Measurements from ENCODE around the gene SLC44A3. TPM values are rescaled to one million over a fixed set of nuclear protein-coding genes. Genes with fewer than 3 reads are reported as not detected.

The SLC44A3 gene
- total RNA-seq, 1 donor from 2014 or later: not detected

DNA sequence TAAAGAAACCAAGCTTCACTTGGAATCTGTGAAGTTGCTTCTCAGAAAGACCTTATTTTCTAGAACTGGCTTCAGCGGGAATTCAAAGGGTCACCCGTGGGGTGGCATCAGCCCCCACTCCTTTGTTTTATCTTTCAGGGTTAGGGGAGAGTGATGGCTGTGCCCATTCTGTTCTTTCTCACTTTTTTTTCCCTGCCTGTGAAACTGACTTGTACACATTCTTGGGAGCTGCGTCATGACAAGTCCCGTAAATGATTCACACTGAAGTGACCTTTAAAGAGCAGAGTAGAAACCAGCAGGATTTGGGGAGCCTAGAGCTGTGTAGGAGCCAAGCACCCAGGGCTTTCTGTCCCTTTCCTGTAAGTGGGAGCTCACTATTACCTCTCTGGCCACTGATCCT is 43.8 kb downstream of the SLC44A3 start:
- Mint-ChIP-seq H3K4me3 (no peak overlapping the region), H3K36me3 (ENCODE audit: low read depth) (no peaks in the 10 kb centered on the region), H3K9me3 (no peaks in the 10 kb centered on the region), H3K27ac (no peak overlapping the region), H3K4me1 (no peaks in the 10 kb centered on the region), H3K27me3 (peaks cover 10% of the 10 kb centered on the region)
- CTCF ChIA-PET: interaction anchor here (0.6 to 1.6 kb wide), 2 partner anchors 177 to 192 kb away, joined by 3 to 4 read pairs; no protein-coding TSS in a partner anchor
- ATAC-seq (ENCODE audit: low read depth) (no peak), DNase-seq (no peak)
- POLR2A ChIA-PET: no interaction called here
- TF ChIP-seq, protein P1, sequence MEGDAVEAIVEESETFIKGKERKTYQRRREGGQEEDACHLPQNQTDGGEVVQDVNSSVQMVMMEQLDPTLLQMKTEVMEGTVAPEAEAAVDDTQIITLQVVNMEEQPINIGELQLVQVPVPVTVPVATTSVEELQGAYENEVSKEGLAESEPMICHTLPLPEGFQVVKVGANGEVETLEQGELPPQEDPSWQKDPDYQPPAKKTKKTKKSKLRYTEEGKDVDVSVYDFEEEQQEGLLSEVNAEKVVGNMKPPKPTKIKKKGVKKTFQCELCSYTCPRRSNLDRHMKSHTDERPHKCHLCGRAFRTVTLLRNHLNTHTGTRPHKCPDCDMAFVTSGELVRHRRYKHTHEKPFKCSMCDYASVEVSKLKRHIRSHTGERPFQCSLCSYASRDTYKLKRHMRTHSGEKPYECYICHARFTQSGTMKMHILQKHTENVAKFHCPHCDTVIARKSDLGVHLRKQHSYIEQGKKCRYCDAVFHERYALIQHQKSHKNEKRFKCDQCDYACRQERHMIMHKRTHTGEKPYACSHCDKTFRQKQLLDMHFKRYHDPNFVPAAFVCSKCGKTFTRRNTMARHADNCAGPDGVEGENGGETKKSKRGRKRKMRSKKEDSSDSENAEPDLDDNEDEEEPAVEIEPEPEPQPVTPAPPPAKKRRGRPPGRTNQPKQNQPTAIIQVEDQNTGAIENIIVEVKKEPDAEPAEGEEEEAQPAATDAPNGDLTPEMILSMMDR (IDR thresholded peaks at IDR 0.05): no peak
- intact Hi-C loops (cut with micrococcal nuclease): no loop called here

DNA sequence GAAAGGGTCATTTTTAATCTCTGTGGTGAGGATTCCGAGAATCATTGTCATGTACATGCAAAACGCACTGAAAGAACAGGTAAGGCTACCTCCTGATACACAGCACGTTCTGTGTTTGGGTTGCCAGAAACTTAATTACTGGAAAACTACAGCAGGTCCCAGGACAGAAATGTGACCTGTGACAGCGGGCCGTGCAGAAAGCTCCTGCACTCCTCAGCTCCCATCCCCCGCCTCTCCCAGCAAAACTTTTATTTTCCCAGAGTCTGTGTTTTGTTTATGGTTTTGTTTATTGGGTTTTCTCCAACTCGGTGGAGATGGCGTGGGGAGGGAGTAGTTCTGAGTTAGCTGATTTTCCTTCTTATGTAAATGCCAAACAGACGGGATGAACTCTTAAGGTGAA is 44.7 kb downstream of the SLC44A3 start:
- ATAC-seq (ENCODE audit: low read depth): no peak
- no peaks in the 10 kb centered on the region for H3K4me1 Mint-ChIP-seq
- TF ChIP-seq, protein P1 (IDR thresholded peaks at IDR 0.05): no peak
- no peak overlapping the region for H3K27ac Mint-ChIP-seq
- no peaks in the 10 kb centered on the region for H3K9me3 Mint-ChIP-seq
- POLR2A ChIA-PET: no interaction called here
- no peak for DNase-seq
- H3K36me3 Mint-ChIP-seq (ENCODE audit: low read depth): no peaks in the 10 kb centered on the region
- intact Hi-C loops (cut with micrococcal nuclease): no loop called here
- no peak overlapping the region for H3K4me3 Mint-ChIP-seq
- peaks cover 7% of the 10 kb centered on the region for H3K27me3 Mint-ChIP-seq
- CTCF ChIA-PET: interaction anchor here (1.4 kb wide), 1 partner anchor 11 kb away, joined by 6 read pairs; no protein-coding TSS in a partner anchor

DNA sequence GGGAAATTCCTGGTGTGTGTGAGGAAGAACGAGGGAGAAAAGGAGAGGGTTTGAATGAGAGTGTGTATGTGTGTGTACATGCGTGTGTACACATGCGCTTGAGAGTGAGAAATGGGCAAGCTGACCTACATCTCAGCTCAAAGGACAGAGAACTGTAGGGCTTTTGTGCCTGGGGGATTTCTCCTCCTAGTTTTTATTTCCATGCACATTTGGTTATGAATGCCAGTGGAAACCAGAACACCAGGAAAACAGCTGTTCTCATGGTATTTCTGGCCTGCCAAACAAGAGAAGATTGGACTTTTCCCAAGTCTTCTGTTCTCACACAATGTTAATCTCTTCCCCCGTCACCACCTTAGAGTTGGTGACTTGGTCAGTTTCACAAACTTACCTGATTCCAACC is 45.2 kb downstream of the SLC44A3 start:
- H3K27me3 Mint-ChIP-seq: peaks cover 7% of the 10 kb centered on the region
- POLR2A ChIA-PET: no interaction called here
- ATAC-seq (ENCODE audit: low read depth): no peak
- no peak overlapping the region for H3K27ac Mint-ChIP-seq
- intact Hi-C loops (cut with micrococcal nuclease): no loop called here
- no peaks in the 10 kb centered on the region for H3K36me3 Mint-ChIP-seq (ENCODE audit: low read depth)
- H3K4me3 Mint-ChIP-seq: no peak overlapping the region
- CTCF ChIA-PET: interaction anchor here (1.4 kb wide), 1 partner anchor 11 kb away, joined by 6 read pairs; no protein-coding TSS in a partner anchor
- H3K4me1 Mint-ChIP-seq: no peaks in the 10 kb centered on the region
- H3K9me3 Mint-ChIP-seq: no peaks in the 10 kb centered on the region
- TF ChIP-seq, protein P1 (IDR thresholded peaks at IDR 0.05): no peak
- DNase-seq: no peak

DNA sequence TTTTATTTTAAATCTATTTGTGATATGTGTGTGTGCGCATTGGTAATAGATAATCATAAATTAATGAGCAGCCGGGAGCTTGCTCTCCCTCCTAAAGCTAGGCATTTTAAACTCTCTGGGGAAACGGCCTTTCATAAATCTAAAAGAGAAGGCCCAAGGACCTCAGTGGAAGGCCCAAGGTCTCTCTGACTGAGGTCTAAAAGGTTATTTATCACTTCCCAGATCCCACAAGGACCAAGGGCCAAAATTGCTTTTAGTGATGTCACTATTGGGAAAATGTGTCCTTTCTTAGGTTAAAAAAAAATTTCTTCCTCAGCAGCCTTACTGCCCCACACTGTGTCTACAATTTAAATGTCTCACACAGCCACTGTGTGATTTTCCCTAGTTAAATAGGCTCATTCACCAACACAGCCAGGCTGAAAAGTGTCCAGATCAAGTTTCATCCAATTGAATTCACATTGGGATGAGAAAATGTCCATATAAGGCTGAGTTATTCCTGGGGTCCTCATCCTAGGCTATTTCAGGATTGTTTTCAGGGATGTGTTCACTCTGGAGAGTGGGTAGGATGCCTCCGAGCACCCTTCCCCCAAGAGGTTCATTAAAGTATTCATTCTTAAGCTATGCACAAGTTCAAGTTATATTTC is 46.1 kb downstream of the SLC44A3 start:
- no peaks in the 10 kb centered on the region for H3K36me3 Mint-ChIP-seq (ENCODE audit: low read depth)
- no peak overlapping the region for H3K27ac Mint-ChIP-seq
- H3K27me3 Mint-ChIP-seq: peaks cover 7% of the 10 kb centered on the region
- CTCF ChIA-PET: interaction anchor here (1.4 kb wide), 1 partner anchor 12 kb away, joined by 6 read pairs; no protein-coding TSS in a partner anchor
- H3K9me3 Mint-ChIP-seq: no peaks in the 10 kb centered on the region
- no peak overlapping the region for H3K4me3 Mint-ChIP-seq
- H3K4me1 Mint-ChIP-seq: no peaks in the 10 kb centered on the region
- POLR2A ChIA-PET: no interaction called here
- no peak for ATAC-seq (ENCODE audit: low read depth)
- intact Hi-C loops (cut with micrococcal nuclease): no loop called here
- TF ChIP-seq, protein P1 (IDR thresholded peaks at IDR 0.05): no peak
- DNase-seq: no peak

DNA sequence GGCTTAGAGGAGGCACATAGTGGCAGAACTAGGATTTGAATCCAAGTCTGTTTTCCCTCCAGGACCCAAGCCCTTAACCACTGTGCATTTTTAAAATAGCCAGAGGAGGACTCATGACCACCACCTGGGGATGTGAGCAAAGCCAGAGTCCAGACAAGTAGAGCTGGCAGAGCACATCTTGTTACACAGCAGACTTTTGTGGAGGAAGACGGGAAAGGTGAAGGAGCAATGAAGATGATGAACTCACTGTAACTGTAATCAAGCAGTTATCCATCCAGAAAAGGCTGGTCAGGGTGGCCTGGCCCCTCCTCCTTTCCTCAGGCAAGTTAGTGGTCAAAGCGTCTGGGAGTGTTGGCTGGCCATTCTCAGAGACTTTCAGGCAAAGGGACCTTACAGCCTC is 50.9 kb downstream of the SLC44A3 start:
- DNase-seq (no peak), ATAC-seq (ENCODE audit: low read depth) (no peak)
- intact Hi-C loops (cut with micrococcal nuclease): no loop called here
- POLR2A ChIA-PET: no interaction called here
- no peaks in the 10 kb centered on the region for H3K9me3 Mint-ChIP-seq
- H3K4me3 Mint-ChIP-seq: no peak overlapping the region
- TF ChIP-seq, protein P1 (IDR thresholded peaks at IDR 0.05): no peak
- H3K36me3 Mint-ChIP-seq (ENCODE audit: low read depth): no peaks in the 10 kb centered on the region
- no peaks in the 10 kb centered on the region for H3K4me1 Mint-ChIP-seq
- H3K27ac Mint-ChIP-seq: no peak overlapping the region
- CTCF ChIA-PET: no interaction called here
- peaks cover 7% of the 10 kb centered on the region for H3K27me3 Mint-ChIP-seq
